CD14-positive monocyte (primary cell): Measurements from ENCODE around the gene SLC38A6. TPM values are rescaled to one million over a fixed set of nuclear protein-coding genes. Genes with fewer than 3 reads are reported as not detected.
"Not testable (repeated sequence)": the region's sequence is repeated elsewhere in the genome, so short reads cannot be mapped to it uniquely, and the experiment has no call there.

Experiments used
- DNase-seq, 3 donors: peaks; one replicate each; pipeline ENCODE4 v3.0.0-alpha.2; 2011 to 2022
- H2AFZ ChIP-seq: 2 replicates; pipeline ENCODE4 v1.6.0; 2012; ENCODE audit warnings: mild to moderate bottlenecking, low read depth, low read length, inconsistent platforms; ENCODE audit not compliant: insufficient read depth, poor library complexity, severe bottlenecking
- H3K27ac ChIP-seq, 2 donors: 1 replicate in 1 of 2; 2 replicates in 1 of 2; pipeline ENCODE4 v1.5.1; 2012 to 2013; ENCODE audit warnings: low read length in 2 of 2, control low read depth in 1 of 2, inconsistent platforms in 1 of 2, low read depth in 1 of 2, mild to moderate bottlenecking in 1 of 2
- H3K27me3 ChIP-seq, 2 donors: one replicate each; pipeline versions ENCODE4 v1.6.0 to v1.6.1; 2011 to 2013; ENCODE audit warnings: low read length in 2 of 2; ENCODE audit not compliant: control insufficient read depth in 2 of 2, insufficient read depth in 2 of 2
- H3K36me3 ChIP-seq, 2 donors: replicated peaks in 1 of 2; 1 replicate in 1 of 2; 2 replicates in 1 of 2; pipeline versions ENCODE4 v1.5.1 to v1.6.1; 2012 to 2013; ENCODE audit warnings: low read length in 2 of 2, control low read depth in 1 of 2, inconsistent platforms in 1 of 2, mild to moderate bottlenecking in 1 of 2; ENCODE audit not compliant: insufficient read depth in 2 of 2, control insufficient read depth in 1 of 2
- H3K4me1 ChIP-seq, 2 donors: 1 replicate in 1 of 2; 2 replicates in 1 of 2; pipeline versions ENCODE4 v1.5.1 to v1.6.1; 2012 to 2013; ENCODE audit warnings: low read length in 2 of 2, control low read depth in 1 of 2, inconsistent platforms in 1 of 2, mild to moderate bottlenecking in 1 of 2, moderate library complexity in 1 of 2; ENCODE audit not compliant: insufficient read depth in 2 of 2, control insufficient read depth in 1 of 2
- H3K4me2 ChIP-seq: replicated peaks from 2 replicates; pipeline ENCODE3; 2012; ENCODE audit warnings: low read length, moderate library complexity, mild to moderate bottlenecking; ENCODE audit not compliant: poor library complexity, severe bottlenecking; ENCODE audit errors: extremely low read depth
- H3K4me3 ChIP-seq, 3 experiments: fragments of 200-600 bp in 1 of 3; sonication (generic) in 1 of 3; replicated peaks in 1 of 3; 1 replicate in 2 of 3; 2 replicates in 1 of 3; pipeline ENCODE4 v1.5.1; 2011 to 2013; ENCODE audit warnings: low read length in 3 of 3, mild to moderate bottlenecking in 3 of 3, control low read depth in 2 of 3, low read depth in 2 of 3, inconsistent platforms in 1 of 3, moderate library complexity in 1 of 3
- H3K79me2 ChIP-seq: 2 replicates; pipeline ENCODE4 v1.6.0; 2012; ENCODE audit warnings: mild to moderate bottlenecking, control low read depth, inconsistent platforms, low read length, moderate library complexity; ENCODE audit not compliant: insufficient read depth
- H3K9ac ChIP-seq: 2 replicates; pipeline ENCODE4 v1.6.0; 2017; ENCODE audit warnings: low read length, mild to moderate bottlenecking; ENCODE audit not compliant: insufficient read depth, poor library complexity, severe bottlenecking
- H3K9me3 ChIP-seq, 2 donors: replicated peaks in 1 of 2; 1 replicate in 1 of 2; 2 replicates in 1 of 2; pipeline versions ENCODE4 v1.5.1 to v1.6.1; 2012 to 2013; ENCODE audit warnings: low read length in 2 of 2, control low read depth in 1 of 2; ENCODE audit not compliant: control insufficient read depth in 1 of 2, insufficient read depth in 1 of 2
- H4K20me1 ChIP-seq: 2 replicates; pipeline ENCODE4 v1.6.0; 2012; ENCODE audit warnings: mild to moderate bottlenecking, low read length, control low read depth, moderate library complexity; ENCODE audit not compliant: insufficient read depth
- H3K27ac Mint-ChIP-seq, 7 donors: one replicate each; pipeline ENCODE4 v1.8.0; 2020; ENCODE audit warnings: mild to moderate bottlenecking in 7 of 7, mixed read lengths in 7 of 7, moderate library complexity in 6 of 7, inconsistent platforms in 2 of 7
- H3K27me3 Mint-ChIP-seq, 3 donors: one replicate each; pipeline ENCODE4 v1.8.0; 2021 to 2022; ENCODE audit warnings: low read depth in 3 of 3, mild to moderate bottlenecking in 3 of 3, mixed read lengths in 3 of 3, moderate library complexity in 3 of 3, inconsistent platforms in 1 of 3
- H3K36me3 Mint-ChIP-seq, 2 donors: one replicate each; pipeline ENCODE4 v1.8.0; 2020; ENCODE audit warnings: mixed read lengths in 2 of 2, inconsistent platforms in 1 of 2, mild to moderate bottlenecking in 1 of 2
- H3K4me1 Mint-ChIP-seq: one replicate; pipeline ENCODE4 v1.8.0; 2020; ENCODE audit warnings: mild to moderate bottlenecking, mixed read lengths
- H3K4me3 Mint-ChIP-seq, 2 donors: one replicate each; pipeline ENCODE4 v1.8.0; 2020; ENCODE audit warnings: mild to moderate bottlenecking in 2 of 2, mixed read lengths in 2 of 2, moderate library complexity in 1 of 2
- H3K9me3 Mint-ChIP-seq, 7 donors: one replicate each; pipeline ENCODE4 v1.8.0; 2020 to 2022; ENCODE audit warnings: mixed read lengths in 7 of 7, mild to moderate bottlenecking in 6 of 7, moderate library complexity in 6 of 7, inconsistent platforms in 2 of 7
- WGBS: methylation state at CpG from one replicate; pipeline ENCODE4 v1.1.5; 2013; ENCODE audit warnings: missing lambda C conversion rate; ENCODE audit not compliant: insufficient coverage; 5-methylcytosine and 5-hydroxymethylcytosine counted together
- intact Hi-C, 2 donors: fragments of 100-400 bp; cut with micrococcal nuclease; formaldehyde crosslinking; loops; one replicate each; pipeline versions ENCODE4 v1.15.0 to v1.15.1; 2023
- polyA plus RNA-seq, 3 donors: library from polyadenylated mRNA; depleted of rRNA in 1 of 3; unstranded in 2 of 3; stranded (reverse) in 1 of 3; fragments of 300-500 nt in 2 of 3; fragments of >200 nt in 1 of 3; fragmentation: Illumina TruSeq in 2 of 3; gene quantifications; 1 replicate in 2 of 3; 2 replicates in 1 of 3; pipeline ENCODE4 v1.2.3, GENCODE V29; 2012 to 2021
- TF ChIP-seq, protein P1 (sequence below): fragments of 200-600 bp; IDR thresholded peaks from one replicate; pipeline ENCODE4 v1.8.0; 2022; ENCODE audit warnings: antibody characterized with exemption, mild to moderate bottlenecking

The SLC38A6 gene
- polyA plus RNA-seq, 3 donors, result 10.3 to 15.9 (median 14.0) TPM

DNA sequence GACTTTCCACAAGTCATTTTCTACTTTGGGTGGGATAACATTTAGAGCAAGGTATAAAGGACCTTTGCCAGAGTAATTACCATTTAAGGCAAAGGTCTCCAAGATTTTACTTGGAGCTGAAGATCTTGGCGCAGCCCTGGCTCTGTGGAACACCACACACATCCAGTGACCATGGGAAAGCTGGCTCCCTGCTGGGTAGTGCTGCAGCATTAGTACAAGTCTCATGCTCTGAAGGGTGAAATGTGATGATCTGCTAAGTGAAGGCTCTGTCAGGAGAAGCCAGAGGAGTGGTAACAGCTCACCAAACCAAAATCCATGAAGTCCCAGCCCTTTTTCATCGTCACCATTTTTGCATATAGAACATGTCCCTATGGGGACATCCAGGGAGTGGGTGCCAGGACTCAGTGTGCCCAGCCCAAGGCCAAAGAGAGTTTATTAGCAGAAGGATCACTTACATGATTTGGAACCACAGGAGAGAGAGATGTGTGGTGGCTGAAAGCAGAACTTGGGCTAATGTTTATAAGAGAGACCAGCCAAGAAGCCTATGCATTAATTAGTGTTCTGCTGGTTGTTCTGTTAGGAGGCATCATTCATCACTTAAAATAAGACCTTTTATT is 110.7 kb downstream of the SLC38A6 start:
- peaks cover 0 to 2% (median 0%) of the 10 kb centered on the region in 3 donors for H3K27me3 Mint-ChIP-seq
- no peaks in the 10 kb centered on the region for H3K4me1 ChIP-seq

DNA sequence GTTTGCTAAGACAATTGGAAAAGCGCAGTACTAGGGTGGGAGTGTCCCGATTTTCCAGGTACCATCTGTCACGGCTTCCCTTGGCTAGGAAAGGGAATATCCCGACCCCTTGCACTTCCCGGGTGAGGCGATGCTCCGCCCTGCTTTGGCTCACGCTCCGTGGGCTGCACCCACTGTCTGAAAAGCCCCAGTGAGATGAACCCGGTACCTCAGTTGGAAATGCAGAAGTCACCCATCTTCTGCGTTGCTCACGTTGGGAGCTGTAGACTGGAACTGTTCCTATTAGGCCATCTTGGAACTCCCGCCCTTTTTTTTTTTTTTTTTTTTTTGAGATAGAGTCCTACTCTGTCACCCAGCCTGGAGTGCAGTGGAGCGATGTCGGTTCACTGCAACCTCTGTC is 117.1 kb downstream of the SLC38A6 start:
- H3K27me3 ChIP-seq, H3K36me3 ChIP-seq, H2AFZ ChIP-seq, H3K4me3 Mint-ChIP-seq, H3K4me3 ChIP-seq, H4K20me1 ChIP-seq, DNase-seq, H3K9ac ChIP-seq, H3K4me2 ChIP-seq, intact Hi-C loops, H3K79me2 ChIP-seq, H3K27ac Mint-ChIP-seq, H3K27me3 Mint-ChIP-seq, H3K27ac ChIP-seq: not testable (repeated sequence)
- Histone ChIP-seq H3K9me3 (peaks cover 0 to 10% of the 10 kb centered on the region in 2 donors), H3K4me1 (peaks cover 29 to 30% of the 10 kb centered on the region in 2 donors)
- Mint-ChIP-seq H3K4me1 (peaks cover 29% of the 10 kb centered on the region), H3K9me3 (peaks cover 6 to 22% (median 12%) of the 10 kb centered on the region in 7 donors), H3K36me3 (peaks cover 5 to 13% of the 10 kb centered on the region in 2 donors)
- WGBS, result 98% methylated on average over 9 of the region's 15 CpGs

More for the DNA sequence above, 110.7 kb downstream of the SLC38A6 start:
- Histone ChIP-seq H3K36me3 (no peaks in the 10 kb centered on the region), H3K27me3 (no peaks in the 10 kb centered on the region), H3K9me3 (no peaks in the 10 kb centered on the region), H2AFZ (no peak overlapping the region), H4K20me1 (no peaks in the 10 kb centered on the region), H3K4me2 (no peak overlapping the region), H3K9ac (no peak overlapping the region), H3K4me3 (no peak overlapping the region), H3K27ac (no peak overlapping the region), H3K79me2 (no peaks in the 10 kb centered on the region)
- peaks cover 0 to 11% (median 5%) of the 10 kb centered on the region in 7 donors for H3K9me3 Mint-ChIP-seq
- WGBS, result no CpG with 5 or more reads among the region's 2 CpGs
- DNase-seq, result no peak
- intact Hi-C loops, result no loop called here
- H3K4me1 Mint-ChIP-seq, result no peaks in the 10 kb centered on the region
- peak overlapping the region in 1 of 2 donors; percentile 29 for H3K4me3 Mint-ChIP-seq
- H3K36me3 Mint-ChIP-seq, result peaks cover 0 to 3% of the 10 kb centered on the region in 2 donors
- H3K27ac Mint-ChIP-seq, result peak overlapping the region in 1 of 7 donors; percentile 5
- TF ChIP-seq, protein P1, sequence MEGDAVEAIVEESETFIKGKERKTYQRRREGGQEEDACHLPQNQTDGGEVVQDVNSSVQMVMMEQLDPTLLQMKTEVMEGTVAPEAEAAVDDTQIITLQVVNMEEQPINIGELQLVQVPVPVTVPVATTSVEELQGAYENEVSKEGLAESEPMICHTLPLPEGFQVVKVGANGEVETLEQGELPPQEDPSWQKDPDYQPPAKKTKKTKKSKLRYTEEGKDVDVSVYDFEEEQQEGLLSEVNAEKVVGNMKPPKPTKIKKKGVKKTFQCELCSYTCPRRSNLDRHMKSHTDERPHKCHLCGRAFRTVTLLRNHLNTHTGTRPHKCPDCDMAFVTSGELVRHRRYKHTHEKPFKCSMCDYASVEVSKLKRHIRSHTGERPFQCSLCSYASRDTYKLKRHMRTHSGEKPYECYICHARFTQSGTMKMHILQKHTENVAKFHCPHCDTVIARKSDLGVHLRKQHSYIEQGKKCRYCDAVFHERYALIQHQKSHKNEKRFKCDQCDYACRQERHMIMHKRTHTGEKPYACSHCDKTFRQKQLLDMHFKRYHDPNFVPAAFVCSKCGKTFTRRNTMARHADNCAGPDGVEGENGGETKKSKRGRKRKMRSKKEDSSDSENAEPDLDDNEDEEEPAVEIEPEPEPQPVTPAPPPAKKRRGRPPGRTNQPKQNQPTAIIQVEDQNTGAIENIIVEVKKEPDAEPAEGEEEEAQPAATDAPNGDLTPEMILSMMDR, result no peak
